Adipocyte (in vitro differentiated cells): ENCODE data around the gene ZDHHC7.

Source experiments
- DNase-seq: peaks from one replicate; pipeline ENCODE4 v3.0.0-alpha.2; 2015; ENCODE audit warnings: low read depth
- H3K27me3 ChIP-seq: replicated peaks from 2 replicates; pipeline ENCODE4 v1.7.0; 2013; ENCODE audit warnings: mild to moderate bottlenecking, low read length, moderate library complexity; ENCODE audit not compliant: control insufficient read depth, insufficient read depth
- H3K36me3 ChIP-seq: 2 replicates; pipeline ENCODE4 v1.7.0; 2013; ENCODE audit warnings: low read length, mild to moderate bottlenecking, moderate library complexity; ENCODE audit not compliant: control insufficient read depth, insufficient read depth, severe bottlenecking
- H3K4me1 ChIP-seq: 2 replicates; pipeline ENCODE4 v1.7.0; 2013; ENCODE audit warnings: mild to moderate bottlenecking, low read length, moderate library complexity; ENCODE audit not compliant: control insufficient read depth, insufficient read depth
- H3K4me3 ChIP-seq: 2 replicates; pipeline ENCODE4 v1.7.0; 2013; ENCODE audit warnings: mild to moderate bottlenecking, low read length, moderate library complexity
- H3K9ac ChIP-seq: 2 replicates; pipeline ENCODE4 v1.7.0; 2013; ENCODE audit warnings: mild to moderate bottlenecking, low read length, moderate library complexity
- H3K9me3 ChIP-seq: 2 replicates; pipeline ENCODE4 v1.7.0; 2013; ENCODE audit warnings: mild to moderate bottlenecking, low read length, moderate library complexity; ENCODE audit not compliant: control insufficient read depth

The ZDHHC7 gene

DNA sequence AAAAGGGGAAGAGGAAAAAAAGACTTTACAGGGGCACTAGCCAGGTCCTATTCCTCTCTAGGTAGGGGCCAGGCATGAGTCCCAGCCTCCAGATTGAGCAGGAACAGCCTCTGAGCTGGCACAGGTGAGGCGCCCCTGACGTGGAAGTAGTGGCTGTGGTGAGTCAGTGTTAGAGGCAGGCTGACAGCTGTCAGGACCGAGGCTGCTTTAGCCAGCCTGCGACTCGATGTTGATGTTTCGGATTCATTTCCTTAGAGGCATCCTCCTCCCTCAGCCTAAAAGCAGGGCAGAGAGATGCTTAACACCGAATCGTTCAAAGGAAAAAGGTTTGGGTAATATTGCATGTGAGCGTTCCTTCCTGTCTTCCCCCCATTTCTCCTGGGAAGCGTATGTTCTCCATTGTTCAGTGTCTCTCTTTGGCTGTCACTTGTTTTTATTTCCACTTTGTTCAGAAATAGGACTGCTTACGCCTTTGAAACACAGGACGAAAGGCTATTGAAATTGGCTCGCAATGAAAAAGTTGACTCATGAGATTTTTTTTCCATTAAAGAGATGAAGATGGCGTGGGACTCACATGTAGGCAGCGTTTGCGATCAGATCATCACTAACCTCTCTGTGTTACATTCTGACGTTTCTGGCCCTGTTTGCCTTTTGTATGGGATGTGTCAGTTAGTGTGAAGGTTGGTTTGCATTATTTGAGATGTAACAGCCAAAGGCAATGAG is 17.5 kb upstream of the ZDHHC7 start:
- Histone ChIP-seq H3K9ac (peak overlapping the region; percentile 95), H3K36me3 (peaks cover 8% of the 10 kb centered on the region), H3K27me3 (no peaks in the 10 kb centered on the region), H3K4me3 (peak overlapping the region; percentile 97), H3K4me1 (peaks cover 34% of the 10 kb centered on the region), H3K9me3 (no peaks in the 10 kb centered on the region)
- peak; percentile 74 for DNase-seq

DNA sequence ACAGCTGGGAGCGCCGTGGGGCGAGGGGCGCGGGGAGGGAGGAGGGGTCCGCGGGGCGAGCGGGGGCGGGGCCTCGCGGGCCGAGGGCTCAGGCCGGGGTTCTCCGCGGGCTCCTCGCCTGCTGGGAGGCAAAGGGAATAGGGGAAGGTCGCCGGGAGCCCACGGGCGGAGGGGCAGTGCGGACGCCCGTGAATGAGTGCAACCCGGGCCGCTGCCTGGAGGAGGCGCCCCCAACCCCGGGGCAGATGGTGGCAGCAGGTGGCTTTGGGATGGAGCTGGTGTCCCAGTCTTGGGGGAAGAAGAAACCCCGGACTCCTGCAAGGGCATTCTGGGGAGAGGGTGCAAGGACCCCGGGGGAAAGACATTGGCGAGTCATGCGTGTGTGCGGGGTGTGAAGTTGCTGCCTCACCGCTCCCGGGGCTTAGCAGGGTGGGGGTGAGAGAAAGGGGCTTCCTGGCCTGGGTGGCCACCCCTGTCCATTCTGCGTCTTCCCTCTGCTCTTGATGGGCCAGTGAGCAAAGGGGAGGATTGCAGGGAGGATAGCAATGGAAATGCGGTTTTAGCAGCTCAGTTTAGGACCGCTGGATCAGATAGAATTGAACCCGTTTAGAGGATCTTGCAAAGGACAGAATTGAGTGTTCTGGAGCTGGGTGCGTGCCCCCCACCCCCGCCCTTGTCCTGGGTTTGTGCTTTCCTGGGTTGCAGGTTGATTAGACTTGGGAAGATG is 16.8 kb upstream of the ZDHHC7 start:
- Histone ChIP-seq H3K36me3 (peaks cover 8% of the 10 kb centered on the region), H3K9ac (peak overlapping the region; percentile 95), H3K4me1 (peaks cover 34% of the 10 kb centered on the region), H3K27me3 (no peaks in the 10 kb centered on the region), H3K4me3 (peak overlapping the region; percentile 97), H3K9me3 (no peaks in the 10 kb centered on the region)
- peak; percentile 34 for DNase-seq

DNA sequence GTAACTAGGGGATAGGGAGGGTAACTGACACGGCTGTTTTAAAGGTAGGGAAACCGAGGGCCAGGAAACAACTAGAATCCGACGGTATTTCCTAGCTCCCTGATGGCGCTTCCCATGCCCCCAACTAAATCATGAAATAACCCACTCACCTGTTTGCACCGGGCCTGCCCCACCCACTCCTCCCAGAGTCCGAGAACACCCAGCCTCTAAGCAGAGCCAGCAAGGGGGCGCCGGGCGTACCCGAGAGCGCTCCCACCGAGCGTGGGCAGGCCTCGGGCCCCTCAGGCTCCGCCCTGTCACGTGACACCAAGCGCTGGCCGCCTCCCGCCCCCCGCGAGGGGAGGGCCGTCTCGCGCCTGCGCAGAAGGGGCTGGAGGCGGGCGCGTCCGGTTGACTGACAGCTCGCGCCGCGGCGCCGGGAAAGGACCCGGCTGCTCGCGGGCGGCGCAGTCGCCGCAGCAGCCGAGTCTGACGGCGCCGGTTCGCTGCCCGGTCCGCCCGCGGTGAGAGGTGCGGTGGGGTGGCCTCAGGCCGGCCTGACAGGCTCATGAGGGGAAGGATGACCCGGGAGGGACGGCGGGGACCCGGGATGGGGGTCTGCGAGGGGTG is 16.1 kb upstream of the ZDHHC7 start, which contains the start of gene KIAA0513:
KIAA0513 (plus strand) TSS at position 447 of the 609 bp plus-strand sequence. CDS start 39,277 bp downstream, outside the sequence.
- Histone ChIP-seq H3K4me1 (peaks cover 34% of the 10 kb centered on the region), H3K9ac (peak within 1 kb of the TSS; percentile 95), H3K4me3 (peak within 1 kb of the TSS; percentile 97), H3K36me3 (peaks cover 8% of the 10 kb centered on the region), H3K27me3 (no peaks in the 10 kb centered on the region), H3K9me3 (no peaks in the 10 kb centered on the region)
- DNase-seq = peak; percentile 98

DNA sequence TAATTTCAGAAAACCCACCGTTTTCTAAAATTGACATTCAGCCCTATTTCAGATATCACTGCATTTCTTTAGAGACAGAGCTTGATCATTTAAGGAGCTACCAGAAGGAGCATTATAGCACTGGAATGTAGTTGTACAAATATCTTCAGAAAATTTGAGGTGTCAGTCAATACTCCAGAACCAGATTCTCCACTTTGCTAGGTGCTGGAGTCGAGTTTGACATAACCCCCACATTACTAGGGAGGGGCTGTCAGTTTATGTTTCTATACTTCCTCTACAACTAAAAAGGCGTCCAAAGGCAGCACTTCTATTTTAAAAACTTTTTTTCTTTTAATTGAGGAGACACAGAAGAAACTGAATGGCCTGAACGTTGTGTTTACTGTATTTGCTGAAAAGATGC is 15.4 kb upstream of the ZDHHC7 start:
- H3K4me3 ChIP-seq = peak overlapping the region; percentile 97

DNA sequence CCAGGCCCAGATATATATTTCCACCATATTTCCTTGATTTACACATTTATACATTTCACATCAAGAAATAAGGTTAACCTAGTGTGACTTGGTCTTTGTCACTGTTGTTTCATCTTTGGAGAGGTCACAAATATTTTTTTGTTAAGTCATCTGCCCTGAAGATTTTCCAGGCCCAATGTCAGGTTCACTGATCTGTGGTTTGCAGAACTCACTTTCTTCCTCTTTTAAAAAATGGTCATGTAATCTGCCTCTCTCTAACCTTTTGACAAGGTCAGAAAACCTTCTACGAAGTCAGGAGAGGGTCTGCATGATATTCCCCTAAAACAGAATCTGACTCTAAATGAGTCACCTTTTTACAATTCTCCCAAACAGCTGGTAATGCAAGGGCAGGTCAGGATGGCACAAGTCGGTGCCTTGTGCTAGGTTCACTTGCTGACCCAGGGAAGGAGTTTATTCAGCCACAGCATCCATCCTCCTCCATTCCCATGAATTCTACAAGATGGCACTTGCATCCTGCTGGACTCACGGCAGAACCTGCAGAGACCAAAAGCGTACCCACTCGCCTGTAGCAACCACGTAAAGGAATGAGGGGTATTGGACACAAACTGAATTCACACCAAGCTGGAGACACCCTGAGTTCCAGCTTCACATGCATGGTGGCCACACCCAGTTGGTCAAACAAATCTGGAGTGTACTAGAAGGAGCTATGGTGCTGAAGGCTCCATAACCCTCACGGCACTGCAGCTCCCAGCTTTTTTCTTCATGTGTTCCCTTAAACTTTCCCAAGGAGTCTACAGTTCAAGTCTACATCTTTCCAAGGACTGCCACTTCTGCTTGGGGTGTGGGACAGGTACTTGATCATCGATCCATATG is 14.7 kb upstream of the ZDHHC7 start:
- Histone ChIP-seq H3K9ac (no peak overlapping the region), H3K4me3 (peak overlapping the region; percentile 97), H3K4me1 (peaks cover 34% of the 10 kb centered on the region), H3K9me3 (no peaks in the 10 kb centered on the region), H3K27me3 (no peaks in the 10 kb centered on the region), H3K36me3 (no peaks in the 10 kb centered on the region)
- no peak for DNase-seq

More for the DNA sequence above, 15.4 kb upstream of the ZDHHC7 start:
- H3K9ac ChIP-seq = peak overlapping the region; percentile 95
- H3K36me3 ChIP-seq = peaks cover 3% of the 10 kb centered on the region
- no peaks in the 10 kb centered on the region for H3K27me3 ChIP-seq
- no peak for DNase-seq
- peaks cover 34% of the 10 kb centered on the region for H3K4me1 ChIP-seq
- H3K9me3 ChIP-seq = no peaks in the 10 kb centered on the region

DNA sequence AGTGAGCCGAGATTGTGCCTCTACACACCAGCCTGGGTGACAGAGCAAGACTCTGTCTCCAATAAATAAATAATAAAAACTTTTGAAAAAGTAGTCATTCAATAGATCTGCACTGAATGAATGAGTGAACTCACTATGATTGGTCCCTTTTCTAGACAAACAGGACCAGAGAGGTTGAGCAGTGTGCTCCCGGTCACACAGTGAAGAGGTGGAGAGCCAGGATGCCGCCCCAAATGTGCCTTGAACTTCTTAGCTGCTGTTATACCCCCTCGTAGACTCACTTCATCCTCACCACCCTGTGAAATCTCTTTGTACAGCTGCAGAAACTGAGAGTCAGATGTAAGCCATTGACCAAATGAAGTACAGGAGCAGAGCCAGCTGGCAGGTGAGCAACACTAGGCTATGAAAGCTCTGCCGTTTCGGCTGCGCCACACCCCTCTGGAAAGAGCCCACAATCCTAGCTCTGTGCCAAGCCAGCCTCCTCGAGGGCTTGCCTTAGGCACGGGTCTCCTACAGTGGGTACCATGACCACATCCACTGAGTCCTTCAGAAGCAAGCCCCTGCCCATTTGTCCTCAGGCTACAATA is 8.4 kb upstream of the ZDHHC7 start:
- DNase-seq = no peak
- Histone ChIP-seq H3K4me1 (peaks cover 14% of the 10 kb centered on the region), H3K4me3 (no peak overlapping the region), H3K9me3 (no peaks in the 10 kb centered on the region), H3K36me3 (no peaks in the 10 kb centered on the region), H3K27me3 (no peaks in the 10 kb centered on the region), H3K9ac (no peak overlapping the region)

DNA sequence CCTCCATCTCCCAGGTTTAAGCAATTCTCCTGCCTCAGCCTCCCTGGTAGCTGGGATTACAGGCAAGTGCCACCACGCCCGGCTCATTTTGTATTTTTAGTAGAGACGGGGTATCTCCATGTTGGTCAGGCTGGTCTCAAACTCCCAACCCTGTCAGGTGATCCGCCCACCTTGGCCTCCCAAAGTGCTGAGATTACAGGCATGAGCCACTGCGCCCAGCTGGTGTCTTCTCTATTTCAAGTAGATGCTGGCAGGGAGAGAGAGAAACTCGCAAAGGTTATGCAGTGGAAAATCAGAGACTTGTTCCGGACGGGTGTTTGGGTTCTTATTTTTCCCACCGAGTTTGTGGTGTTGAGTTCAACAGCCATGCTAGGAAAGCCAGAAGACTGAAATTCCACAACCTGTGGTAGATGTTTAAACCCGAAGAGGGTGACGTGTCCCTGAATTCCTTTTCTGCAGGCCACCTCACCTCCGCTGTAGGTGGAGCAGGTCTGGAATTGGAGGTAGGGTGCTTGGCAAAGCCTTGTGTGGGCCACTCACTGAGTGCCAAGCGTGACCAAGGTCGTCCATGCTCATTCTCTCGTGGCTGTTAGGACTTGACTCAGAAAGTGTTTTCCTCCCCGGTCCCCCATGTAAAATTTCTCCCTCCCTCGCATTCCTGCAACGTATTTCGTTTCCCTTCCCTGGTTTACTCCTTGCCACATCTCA is 7.3 kb upstream of the ZDHHC7 start:
- Histone ChIP-seq H3K4me3 (no peak overlapping the region), H3K36me3 (no peaks in the 10 kb centered on the region), H3K4me1 (peaks cover 14% of the 10 kb centered on the region), H3K9me3 (no peaks in the 10 kb centered on the region), H3K27me3 (no peaks in the 10 kb centered on the region), H3K9ac (no peak overlapping the region)
- DNase-seq = no peak

DNA sequence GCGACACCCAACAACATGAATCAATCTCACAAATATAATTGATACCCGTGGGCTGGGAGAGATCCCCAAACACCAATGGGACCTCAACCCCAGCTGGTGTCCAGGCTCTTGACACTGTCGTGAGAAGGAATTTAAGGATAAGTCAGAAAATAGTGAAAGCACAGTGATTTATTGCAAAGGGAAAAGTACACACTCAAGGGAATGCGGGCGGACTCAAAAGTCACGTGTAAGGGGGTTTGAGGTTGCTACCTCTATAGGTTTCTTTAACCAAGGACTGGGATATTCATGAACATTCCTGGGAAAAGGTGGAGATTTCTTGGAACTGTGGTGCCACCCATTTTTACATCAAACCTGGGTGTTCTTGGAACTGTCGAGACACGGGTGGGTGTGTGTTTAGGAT is 6.3 kb upstream of the ZDHHC7 start:
- Histone ChIP-seq H3K36me3 (no peaks in the 10 kb centered on the region), H3K9me3 (no peaks in the 10 kb centered on the region), H3K9ac (no peak overlapping the region), H3K4me3 (no peak overlapping the region), H3K27me3 (no peaks in the 10 kb centered on the region), H3K4me1 (peaks cover 14% of the 10 kb centered on the region)
- no peak for DNase-seq

DNA sequence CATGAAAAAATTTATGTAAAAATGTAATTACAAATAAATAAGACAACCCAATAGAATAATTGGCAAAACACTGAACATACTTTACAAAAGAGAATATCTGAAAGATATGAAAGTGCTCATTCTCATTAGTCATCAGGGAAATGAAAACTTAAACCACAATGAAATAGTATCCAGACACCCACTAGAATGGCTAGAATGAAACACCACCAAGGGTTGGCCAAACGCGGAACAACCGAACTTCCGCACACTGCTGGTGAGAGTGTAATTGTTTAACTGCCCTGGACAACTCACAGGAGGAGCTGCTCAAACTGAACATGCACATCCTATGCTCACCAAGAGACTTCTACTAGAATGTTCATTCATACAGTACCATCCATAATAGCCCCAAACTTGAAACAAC is 5.8 kb upstream of the ZDHHC7 start:
- Histone ChIP-seq H3K36me3 (no peaks in the 10 kb centered on the region), H3K9ac (no peak overlapping the region), H3K27me3 (no peaks in the 10 kb centered on the region), H3K4me1 (peaks cover 16% of the 10 kb centered on the region), H3K4me3 (no peak overlapping the region), H3K9me3 (no peaks in the 10 kb centered on the region)
- DNase-seq = no peak

DNA sequence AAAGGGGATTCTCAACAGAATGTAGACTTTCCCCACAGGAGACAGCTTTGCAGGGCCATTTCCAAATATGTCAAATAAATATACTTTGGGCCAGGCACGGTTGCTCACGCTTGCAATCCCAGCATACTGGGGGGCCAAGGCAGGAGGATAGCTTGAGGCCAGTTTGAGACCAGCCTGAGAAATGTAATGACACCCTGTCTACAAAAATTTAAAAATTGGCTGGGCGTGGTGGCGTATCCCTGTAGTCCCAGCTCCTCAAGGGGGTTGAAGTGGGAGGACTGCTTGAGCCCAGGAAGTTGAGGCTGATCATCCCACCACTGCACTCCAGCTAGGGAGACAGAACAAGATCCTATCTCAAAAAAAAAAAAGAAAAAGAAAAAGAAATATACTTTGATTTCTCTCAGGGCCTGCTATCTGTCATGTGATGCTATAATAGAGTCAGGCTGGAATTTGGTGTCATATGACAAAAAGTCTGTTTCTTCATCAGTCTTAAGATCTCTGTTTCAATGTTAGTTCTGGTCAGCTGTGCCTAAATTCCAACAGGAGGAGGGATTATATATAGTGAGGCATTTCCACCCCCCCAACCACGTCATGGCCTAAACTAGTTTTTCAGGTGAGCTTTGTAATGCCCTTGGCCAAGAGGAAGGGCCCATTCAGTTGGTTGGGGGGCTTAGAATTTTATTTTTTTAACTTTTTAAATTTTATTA is 4.3 kb upstream of the ZDHHC7 start:
- Histone ChIP-seq H3K9ac (no peak overlapping the region), H3K4me3 (no peak overlapping the region), H3K36me3 (no peaks in the 10 kb centered on the region), H3K27me3 (no peaks in the 10 kb centered on the region), H3K4me1 (peaks cover 19% of the 10 kb centered on the region), H3K9me3 (no peaks in the 10 kb centered on the region)
- DNase-seq = peak; percentile 63
